Measurements from ENCODE around the gene TNK2. TPM values are rescaled to one million over a fixed set of nuclear protein-coding genes. Genes with fewer than 3 reads are reported as not detected.

The TNK2 gene
- total and polyA plus RNA-seq, 8 donors, result 21.0 to 91.2 (median 25.0) TPM

- no peaks in the 10 kb centered on the region for H3K27me3 ChIP-seq
- H3K27ac ChIP-seq, result peak overlapping the region in 2 of 4 donors; percentile 47 to 62
- intact Hi-C loops (cut with DNase I), result no loop called here
- WGBS, 2 donors, result 28 to 38% methylated on average over 28 to 35 of the region's 35 CpGs
- no peaks in the 10 kb centered on the region for H3K9me3 ChIP-seq
- H3K36me3 ChIP-seq, result no peaks in the 10 kb centered on the region
- peaks cover 4 to 24% (median 5%) of the 10 kb centered on the region in 3 donors for H3K4me1 ChIP-seq
- peak overlapping the region in 2 of 4 donors; percentile 8 to 31 for H3K4me3 ChIP-seq
- FAIRE-seq (no peak), ATAC-seq (peak; percentile 11 to 38 (median 28)), DNase-seq (peak in 5 of 6 donors; percentile 42 to 82 (median 50))
- TF ChIP-seq CTCF (IDR thresholded peaks at IDR 0.05), result no peak
These were observed 16.0 kb downstream of the TNK2 start for GRCh38 chr3:195892105-195893043.

GRCh38 chr3:195891431-195892104 lies 16.8 kb downstream of the TNK2 start:
- Histone ChIP-seq H3K4me1 (peaks cover 4 to 24% (median 5%) of the 10 kb centered on the region in 3 donors), H3K4me3 (peak overlapping the region in 1 of 4 donors; percentile 31), H3K27ac (no peak overlapping the region), H3K9me3 (no peaks in the 10 kb centered on the region), H3K27me3 (no peaks in the 10 kb centered on the region), H3K36me3 (no peaks in the 10 kb centered on the region)
- no peak for ATAC-seq
- WGBS, 2 donors, result 83 to 87% methylated on average over 19 of the region's 19 CpGs
- TF ChIP-seq CTCF (IDR thresholded peaks at IDR 0.05), result no peak
- intact Hi-C loops (cut with DNase I), result no loop called here
- peak in 1 of 6 donors; percentile 67 for DNase-seq
- no peak for FAIRE-seq

- H3K36me3 ChIP-seq, result no peaks in the 10 kb centered on the region
- H3K4me3 ChIP-seq, result no peak overlapping the region
- no peaks in the 10 kb centered on the region for H3K9me3 ChIP-seq
- H3K27me3 ChIP-seq, result no peaks in the 10 kb centered on the region
- no peak overlapping the region for H3K27ac ChIP-seq
- intact Hi-C loops (cut with DNase I), result no loop called here
- FAIRE-seq (no peak), DNase-seq (peak in 1 of 6 donors; percentile 52), ATAC-seq (no peak)
- H3K4me1 ChIP-seq, result peaks cover 0 to 18% (median 5%) of the 10 kb centered on the region in 3 donors
- no peak for TF ChIP-seq CTCF (IDR thresholded peaks at IDR 0.05)
- WGBS, 2 donors, result 70 to 76% methylated on average over 8 of the region's 8 CpGs
These were observed 18.5 kb downstream of the TNK2 start for GRCh38 chr3:195889870-195890295.

GRCh38 chr3:195888981-195889869 lies 19.1 kb downstream of the TNK2 start:
- no peaks in the 10 kb centered on the region for H3K9me3 ChIP-seq
- no peak for ATAC-seq
- WGBS, 2 donors, result 85 to 89% methylated on average over 26 of the region's 26 CpGs

More at GRCh38 chr3:195888981-195889869, 19.1 kb downstream of the TNK2 start:
- H3K4me1 ChIP-seq, result peaks cover 0 to 12% (median 5%) of the 10 kb centered on the region in 3 donors
- no peak for TF ChIP-seq CTCF (IDR thresholded peaks at IDR 0.05)
- H3K27ac ChIP-seq, result no peak overlapping the region
- H3K27me3 ChIP-seq, result no peaks in the 10 kb centered on the region
- peak in 1 of 6 donors; percentile 27 for DNase-seq
- intact Hi-C loops (cut with DNase I), result no loop called here
- FAIRE-seq, result no peak
- H3K36me3 ChIP-seq, result peaks cover 0 to under 1% (median 0%) of the 10 kb centered on the region in 3 donors
- H3K4me3 ChIP-seq, result no peak overlapping the region

All from pancreas (tissue), 10 donors.